Measurements from ENCODE around the gene TFEB.

The TFEB gene

DNA sequence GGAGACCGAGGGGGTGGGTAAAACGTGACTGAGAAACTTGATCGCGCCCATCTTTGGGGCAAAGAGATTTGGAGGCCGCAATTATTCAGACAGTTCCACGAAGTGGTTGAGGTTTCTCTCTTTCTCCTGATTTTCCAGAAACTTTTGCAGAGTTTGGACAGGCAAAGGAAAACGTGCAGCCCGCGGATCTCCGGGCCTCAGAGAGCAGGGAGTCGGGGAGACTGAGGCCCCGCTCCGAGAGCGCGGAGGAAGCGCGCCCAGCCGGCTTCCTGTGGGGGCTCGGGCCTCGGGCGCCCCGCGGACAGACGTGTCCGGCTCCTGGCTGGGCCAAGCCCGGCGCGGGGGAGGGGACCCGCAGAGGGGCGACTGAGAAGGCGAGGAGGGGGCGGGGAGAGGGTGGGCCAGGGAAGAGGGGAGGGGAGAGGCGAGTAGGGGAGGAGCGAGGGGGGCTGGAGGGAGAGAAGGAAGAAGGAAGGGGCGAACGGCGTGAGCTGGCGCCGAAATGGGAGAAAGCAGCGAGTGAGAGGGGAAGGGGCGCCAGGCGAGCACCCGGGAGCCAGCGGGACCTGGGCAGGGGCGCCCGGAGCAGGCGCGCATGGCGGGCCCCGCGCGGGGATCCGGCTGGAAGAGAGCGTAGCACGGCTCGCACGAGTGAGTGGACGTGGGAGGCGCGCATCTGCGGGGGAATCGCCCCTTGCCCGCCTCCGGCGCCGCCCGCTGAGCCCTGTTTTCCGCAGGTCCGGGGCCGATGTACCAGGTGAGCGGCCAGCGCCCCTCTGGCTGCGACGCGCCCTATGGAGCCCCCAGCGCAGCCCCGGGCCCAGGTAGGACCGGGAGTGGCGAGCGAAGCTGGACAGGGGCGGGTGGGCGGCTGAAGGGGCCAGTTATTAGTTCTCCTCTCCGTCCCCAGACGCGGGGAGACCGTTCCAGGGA, 97.1 kb downstream of the TFEB start, which contains the start of gene MDFI:
MDFI (plus strand) TSS at position 467 of the 933 bp plus-strand sequence; CDS start at position 749, 282 bp downstream.
- DNase-seq (ENCODE audit: low read depth): no peak

DNA sequence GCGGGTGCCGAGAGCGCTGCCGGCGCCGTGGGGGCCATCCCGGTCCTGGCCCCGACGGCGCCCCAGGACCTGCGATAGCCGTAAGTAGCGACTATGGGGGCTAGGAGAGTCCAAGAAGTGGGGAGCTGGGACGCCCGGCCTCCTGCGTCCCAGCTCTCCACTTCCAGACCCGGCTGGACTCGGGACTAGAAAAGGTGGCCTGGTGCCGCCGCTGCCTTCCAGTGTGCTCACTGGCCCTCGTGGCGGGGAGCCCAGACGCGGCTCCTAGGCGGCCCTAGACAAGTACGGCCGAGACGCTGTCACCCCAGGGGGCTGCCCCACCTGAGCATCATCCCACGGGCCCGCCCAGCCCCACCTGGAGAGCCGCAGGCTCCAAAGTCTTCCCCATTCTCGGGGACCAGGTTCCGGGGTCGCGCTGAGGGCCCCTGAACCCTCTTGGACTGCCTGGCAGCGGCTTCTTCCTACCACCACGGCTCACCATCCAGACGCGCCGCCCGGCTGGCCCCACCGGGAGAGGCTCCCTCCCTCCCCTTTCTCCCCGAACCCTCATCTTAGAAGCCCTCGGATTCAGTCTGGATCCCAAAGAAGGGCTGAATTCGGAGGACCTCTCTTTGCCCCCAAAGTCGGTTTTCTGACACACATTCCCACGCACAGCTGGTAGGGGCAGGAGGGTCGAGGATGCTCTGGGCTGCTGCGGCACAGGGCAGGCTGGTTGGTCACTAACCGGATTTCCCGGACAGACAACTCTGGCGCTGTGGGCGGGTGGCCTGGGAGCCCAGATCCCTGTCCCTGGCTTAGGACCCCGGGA, 98.0 kb downstream of the TFEB start:
- DNase-seq (ENCODE audit: low read depth): no peak

DNA sequence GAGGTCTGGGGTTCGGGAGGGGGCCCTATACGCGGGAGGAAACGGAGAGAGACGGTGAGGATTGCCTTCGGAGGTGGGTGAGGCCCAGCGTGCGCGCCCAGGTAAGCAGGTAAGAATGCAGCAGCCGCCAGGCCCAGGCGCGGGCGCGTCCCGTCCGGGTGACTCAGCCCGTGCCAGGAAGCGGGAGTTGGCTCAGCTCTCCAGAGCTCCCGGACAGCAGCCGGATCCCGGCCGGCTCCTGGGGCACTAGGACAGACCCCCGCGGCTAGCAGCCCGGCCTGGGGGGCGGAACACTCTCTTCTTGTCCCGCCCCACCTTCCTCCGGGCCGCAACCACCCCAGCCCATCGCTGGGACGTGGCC, 98.6 kb downstream of the TFEB start:
- DNase-seq (ENCODE audit: low read depth): no peak

DNA sequence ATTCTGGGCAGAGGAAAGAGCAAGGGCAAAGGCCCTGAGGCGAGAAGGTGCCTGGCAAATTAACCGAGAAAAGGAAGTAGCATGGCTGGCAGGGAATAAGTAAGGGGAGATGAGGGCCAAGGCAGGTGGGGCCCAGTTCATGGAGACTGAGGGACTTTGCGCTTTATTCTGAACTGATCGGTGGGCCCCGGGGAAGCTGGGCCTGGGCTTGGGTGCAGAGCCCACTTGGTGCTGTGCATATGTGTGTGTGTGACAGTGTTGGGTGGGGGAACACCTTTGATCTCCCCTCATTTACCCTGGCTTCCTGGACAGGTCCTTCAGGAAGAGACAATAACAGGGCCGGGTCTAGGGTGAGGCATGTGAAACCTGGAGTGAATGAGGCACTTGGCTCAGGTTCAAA, 100.0 kb downstream of the TFEB start:
- DNase-seq (ENCODE audit: low read depth): no peak

DNA sequence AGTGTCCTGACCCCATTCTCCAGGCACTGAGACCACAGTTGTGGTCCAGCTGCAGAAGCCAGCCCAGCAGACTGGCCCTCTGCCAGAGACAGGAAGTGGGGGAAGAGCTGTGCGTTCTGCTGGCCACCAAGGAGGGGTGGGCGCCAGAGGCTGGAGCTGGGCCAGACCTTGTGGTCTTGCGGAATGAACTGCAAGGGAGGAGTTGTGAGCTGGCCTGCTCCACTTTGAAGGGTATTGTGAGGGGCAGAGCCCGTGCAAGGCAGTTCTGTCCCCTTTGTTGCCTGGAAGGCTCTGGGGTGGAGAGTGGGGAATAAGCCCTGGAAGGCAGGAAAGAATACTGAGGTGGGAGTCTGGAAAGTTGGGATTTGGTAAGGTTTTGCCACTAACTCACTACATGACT, 100.8 kb downstream of the TFEB start:
- DNase-seq (ENCODE audit: low read depth): no peak
